HCT116 (cell line): ENCODE measurements around the gene HEXA. TPM values are rescaled to one million over a fixed set of nuclear protein-coding genes. Genes with fewer than 3 reads are reported as not detected.

ENCODE experiments used
- ATAC-seq: fragments of 200-7000 bp; cut with Tn5 transposase; 2 replicates; pipeline ENCODE4 v1.9.1; 2020; ENCODE audit warnings: mild to moderate bottlenecking, moderate library complexity
- BruUV-seq: library from RNA; stranded (reverse); fragments of 400-500 nt; replicated peaks from 2 replicates; lab custom pipeline; 2021; lab: Mats Ljungman, UMichigan
- CTCF ChIA-PET: fragments of 300-600 bp; sonication (Branson Sonifier 250); formaldehyde crosslinking; loops from one replicate; lab custom pipeline; 2021; ENCODE audit warnings: antibody characterized with exemption; lab: Charles Lee
- POLR2A ChIA-PET: fragments of 300-600, 350-600 bp; sonication (Branson Sonifier 250); formaldehyde crosslinking; loops from one replicate; lab custom pipeline; 2021; ENCODE audit warnings: antibody characterized with exemption; lab: Charles Lee
- RAD21 ChIA-PET, 2 experiments: fragments of 300-600 bp; sonication (Branson Sonifier 250); formaldehyde crosslinking; loops; one replicate each; lab custom pipeline; 2023; ENCODE audit warnings: low total read pairs in 2 of 2; ENCODE audit not compliant: uncharacterized antibody in 2 of 2, unreplicated experiment in 2 of 2, low non-redundant PET in 1 of 2; lab: Charles Lee
- DNase-seq: peaks from one replicate; pipeline ENCODE4 v3.0.0-alpha.2; 2010; ENCODE audit warnings: low read depth, low spot score
- H2AFZ ChIP-seq: fragments of 200-600 bp; shearing (Covaris generic), sonication (generic); 2 replicates; pipeline ENCODE4 v1.6.1; 2017; ENCODE audit warnings: low read depth, mixed run types, mixed read lengths, antibody characterized with exemption, low read length; ENCODE audit not compliant: poor library complexity, severe bottlenecking
- H3K27ac ChIP-seq: 2 replicates; pipeline ENCODE4 v1.5.1; 2012; ENCODE audit warnings: low read depth, low read length
- H3K27me3 ChIP-seq: fragments of 200-600 bp; sonication (generic); 2 replicates; pipeline ENCODE4 v1.6.1; 2016; ENCODE audit warnings: mixed run types, low read length, mixed read lengths; ENCODE audit not compliant: insufficient read depth
- H3K36me3 ChIP-seq, 2 experiments: fragments of 200-500 bp in 1 of 2; fragments of 200-600 bp in 1 of 2; sonication (Bioruptor generic) in 1 of 2; sonication (generic) in 1 of 2; 2 replicates each; pipeline versions ENCODE4 v1.5.1 to v1.6.1; 2014 to 2016; ENCODE audit warnings: low read length in 2 of 2, inconsistent platforms in 1 of 2, mixed read lengths in 1 of 2, mixed run types in 1 of 2; ENCODE audit not compliant: insufficient read depth in 2 of 2, control insufficient read depth in 1 of 2
- H3K4me1 ChIP-seq, 2 experiments: fragments of 200-600 bp in 1 of 2; sonication (generic) in 1 of 2; 2 replicates each; pipeline versions ENCODE4 v1.5.1 to v1.6.1; 2012 to 2017; ENCODE audit warnings: low read length in 2 of 2, inconsistent platforms in 1 of 2, mild to moderate bottlenecking in 1 of 2, mixed read lengths in 1 of 2, mixed run types in 1 of 2, moderate library complexity in 1 of 2; ENCODE audit not compliant: insufficient read depth in 2 of 2, control insufficient read depth in 1 of 2
- H3K4me2 ChIP-seq: fragments of 200-600 bp; sonication (generic); 2 replicates; pipeline ENCODE4 v1.6.1; 2017; ENCODE audit warnings: mixed run types, low read length, mixed read lengths
- H3K4me3 ChIP-seq, 2 experiments: fragments of 200-600 bp in 1 of 2; sonication (generic) in 1 of 2; replicated peaks in 1 of 2; 2 replicates each; pipeline ENCODE4 v1.5.1; 2011 to 2016; ENCODE audit warnings: low read length in 2 of 2, control low read depth in 1 of 2, low read depth in 1 of 2, mild to moderate bottlenecking in 1 of 2, mixed read lengths in 1 of 2, mixed run types in 1 of 2
- H3K79me2 ChIP-seq: fragments of 200-600 bp; sonication (generic); 2 replicates; pipeline ENCODE4 v1.6.1; 2017; ENCODE audit warnings: mild to moderate bottlenecking, mixed run types, low read length, moderate library complexity, mixed read lengths; ENCODE audit not compliant: insufficient read depth
- H3K9ac ChIP-seq: fragments of 200-600 bp; sonication (generic); 2 replicates; pipeline ENCODE4 v1.6.1; 2016; ENCODE audit warnings: low read length, mixed read lengths
- H3K9me2 ChIP-seq: fragments of 200-600 bp; sonication (generic), shearing (Covaris generic); 2 replicates; pipeline ENCODE4 v1.6.1; 2017; ENCODE audit warnings: mixed run types, mild to moderate bottlenecking, moderate library complexity; ENCODE audit not compliant: insufficient read depth
- H3K9me3 ChIP-seq, 2 experiments: fragments of 200-500 bp in 1 of 2; fragments of 200-600 bp in 1 of 2; sonication (Bioruptor generic) in 1 of 2; sonication (generic) in 1 of 2; 2 replicates each; pipeline ENCODE4 v1.6.1; 2014 to 2017; ENCODE audit warnings: low read length in 2 of 2, mixed read lengths in 2 of 2, inconsistent platforms in 1 of 2, low read depth in 1 of 2, mild to moderate bottlenecking in 1 of 2, mixed run types in 1 of 2, moderate library complexity in 1 of 2; ENCODE audit not compliant: control insufficient read depth in 1 of 2, insufficient read depth in 1 of 2
- H4K20me1 ChIP-seq: fragments of 200-600 bp; sonication (generic), shearing (Covaris generic); 2 replicates; pipeline ENCODE4 v1.6.1; 2017; ENCODE audit warnings: mixed run types, mild to moderate bottlenecking, moderate library complexity; ENCODE audit not compliant: insufficient read depth
- CBX3 ChIP-seq: IDR thresholded peaks from 2 replicates; pipeline ENCODE4 v1.6.1; 2012; ENCODE audit warnings: low read depth
- CEBPB ChIP-seq: IDR thresholded peaks from 2 replicates; pipeline ENCODE4 v1.6.1; 2012; ENCODE audit warnings: low read depth
- EGR1 ChIP-seq: IDR thresholded peaks from 2 replicates; pipeline ENCODE4 v1.6.1; 2012; ENCODE audit warnings: low read depth
- ELF1 ChIP-seq: IDR thresholded peaks from 2 replicates; pipeline ENCODE4 v1.6.1; 2012; ENCODE audit warnings: low read depth, borderline replicate concordance
- EZH2 ChIP-seq: fragments of 200-600 bp; sonication (generic); IDR thresholded peaks from 2 replicates; pipeline ENCODE4 v1.6.1; 2017; ENCODE audit warnings: antibody characterized with exemption, mixed run types
- FOSL1 ChIP-seq: IDR thresholded peaks from 2 replicates; pipeline ENCODE4 v1.6.1; 2012; ENCODE audit warnings: low read depth
- JUND ChIP-seq: IDR thresholded peaks from 2 replicates; pipeline ENCODE4 v1.6.1; 2012
- POLR2A ChIP-seq: IDR thresholded peaks from 2 replicates; pipeline ENCODE4 v1.7.0; 2011; ENCODE audit warnings: borderline replicate concordance; ENCODE audit not compliant: insufficient read depth, insufficient read length; ENCODE audit errors: extremely low read depth
- POLR2AphosphoS5 ChIP-seq: IDR thresholded peaks from 2 replicates; pipeline ENCODE4 v1.6.1; 2011; ENCODE audit warnings: mild to moderate bottlenecking, low read depth, low read length, moderate library complexity
- RAD21 ChIP-seq: IDR thresholded peaks from 2 replicates; pipeline ENCODE4 v1.6.1; 2012; ENCODE audit warnings: low read depth, mild to moderate bottlenecking
- SIN3A ChIP-seq: IDR thresholded peaks from 2 replicates; pipeline ENCODE4 v1.6.1; 2012; ENCODE audit warnings: low read depth
- SRF ChIP-seq: IDR thresholded peaks from 2 replicates; pipeline ENCODE4 v1.6.1; 2012; ENCODE audit warnings: low read depth
- TCF7L2 ChIP-seq: IDR thresholded peaks from 2 replicates; pipeline ENCODE4 v1.7.0; 2011; ENCODE audit warnings: borderline replicate concordance, inconsistent platforms; ENCODE audit not compliant: insufficient read depth, insufficient read length; ENCODE audit errors: extremely low read depth
- ZNF274 ChIP-seq: fragments of 200-500 bp; sonication (Bioruptor generic); IDR thresholded peaks from 2 replicates; pipeline ENCODE4 v1.6.1; 2014; ENCODE audit warnings: mild to moderate bottlenecking, low read depth, low read length, inconsistent platforms
- intact Hi-C: fragments of 100-400 bp; cut with micrococcal nuclease; formaldehyde crosslinking; loops from 2 replicates; pipeline ENCODE4 v1.10.0; 2022
- total RNA-seq: library from RNA; stranded (reverse); gene quantifications from one replicate; pipeline ENCODE4 v1.2.1, GENCODE V29; 2021; ENCODE audit not compliant: unreplicated experiment
- TF ChIP-seq, protein P1 (sequence below), 3 experiments: fragments of 200-600 bp in 1 of 3; sonication (generic) in 1 of 3; IDR thresholded peaks in 2 of 3; conservative IDR thresholded peaks in 1 of 3; 2 replicates each; pipeline ENCODE4 v1.5.1; 2012 to 2017; ENCODE audit warnings: low read depth in 2 of 3, low read length in 2 of 3, antibody characterized with exemption in 1 of 3, borderline replicate concordance in 1 of 3, control low read depth in 1 of 3, mild to moderate bottlenecking in 1 of 3, mixed read lengths in 1 of 3, mixed run types in 1 of 3, moderate library complexity in 1 of 3; ENCODE audit not compliant: insufficient read depth in 1 of 3
- TF ChIP-seq, protein P2 (sequence below): IDR thresholded peaks from 2 replicates; pipeline ENCODE4 v1.6.1; 2012; ENCODE audit warnings: low read depth
- TF ChIP-seq, protein P3 (sequence below): IDR thresholded peaks from 2 replicates; pipeline ENCODE4 v1.6.1; 2011; ENCODE audit warnings: mild to moderate bottlenecking, low read length, moderate library complexity; ENCODE audit not compliant: insufficient replicate concordance; ENCODE audit errors: extremely low read depth
- TF ChIP-seq, protein P4 (sequence below): IDR thresholded peaks from 2 replicates; pipeline ENCODE4 v1.6.1; 2012

Gene HEXA
- total RNA-seq, 1 experiment from 2014 or later: 57.1 TPM

DNA sequence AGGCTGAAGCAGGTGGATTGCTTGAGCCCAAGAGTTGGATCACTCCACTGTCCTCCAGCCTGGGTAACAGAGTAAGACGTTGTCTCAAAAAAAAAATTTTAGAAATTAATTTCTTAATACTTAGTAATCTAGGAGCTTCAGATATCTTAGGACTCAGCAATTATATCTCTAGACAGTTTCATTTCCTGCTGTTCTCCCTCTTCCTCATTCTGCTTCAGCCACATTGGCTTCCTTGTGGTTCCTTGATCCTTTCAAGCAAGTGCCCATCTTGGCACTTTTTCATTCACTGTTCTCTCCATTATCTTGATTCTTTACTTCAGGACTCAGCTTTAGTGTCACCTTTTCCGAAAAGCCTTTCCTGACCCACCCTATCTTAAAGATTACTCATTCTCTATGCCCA lies 44.8 kb upstream of the HEXA start:
- ChIA-PET RAD21 (no interaction called here), CTCF (no interaction called here)

More for the DNA sequence above, 44.8 kb upstream of the HEXA start:
- H3K27ac ChIP-seq: no peak overlapping the region
- H3K4me3 ChIP-seq: no peak overlapping the region
- no peaks in the 10 kb centered on the region for H3K9me3 ChIP-seq
- no peaks in the 10 kb centered on the region for H3K9me2 ChIP-seq
- TF ChIP-seq, protein P1, sequence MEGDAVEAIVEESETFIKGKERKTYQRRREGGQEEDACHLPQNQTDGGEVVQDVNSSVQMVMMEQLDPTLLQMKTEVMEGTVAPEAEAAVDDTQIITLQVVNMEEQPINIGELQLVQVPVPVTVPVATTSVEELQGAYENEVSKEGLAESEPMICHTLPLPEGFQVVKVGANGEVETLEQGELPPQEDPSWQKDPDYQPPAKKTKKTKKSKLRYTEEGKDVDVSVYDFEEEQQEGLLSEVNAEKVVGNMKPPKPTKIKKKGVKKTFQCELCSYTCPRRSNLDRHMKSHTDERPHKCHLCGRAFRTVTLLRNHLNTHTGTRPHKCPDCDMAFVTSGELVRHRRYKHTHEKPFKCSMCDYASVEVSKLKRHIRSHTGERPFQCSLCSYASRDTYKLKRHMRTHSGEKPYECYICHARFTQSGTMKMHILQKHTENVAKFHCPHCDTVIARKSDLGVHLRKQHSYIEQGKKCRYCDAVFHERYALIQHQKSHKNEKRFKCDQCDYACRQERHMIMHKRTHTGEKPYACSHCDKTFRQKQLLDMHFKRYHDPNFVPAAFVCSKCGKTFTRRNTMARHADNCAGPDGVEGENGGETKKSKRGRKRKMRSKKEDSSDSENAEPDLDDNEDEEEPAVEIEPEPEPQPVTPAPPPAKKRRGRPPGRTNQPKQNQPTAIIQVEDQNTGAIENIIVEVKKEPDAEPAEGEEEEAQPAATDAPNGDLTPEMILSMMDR (IDR thresholded peaks at IDR 0.05 in 2 of 3, conservative IDR thresholded peaks at IDR 0.05 in 1 of 3; ENCODE audit: borderline replicate concordance in 1 of 3, insufficient read depth in 1 of 3, low read depth in 2 of 3, low read length in 2 of 3): no peak
- TF ChIP-seq POLR2AphosphoS5: no peak
- TF ChIP-seq, protein P2, sequence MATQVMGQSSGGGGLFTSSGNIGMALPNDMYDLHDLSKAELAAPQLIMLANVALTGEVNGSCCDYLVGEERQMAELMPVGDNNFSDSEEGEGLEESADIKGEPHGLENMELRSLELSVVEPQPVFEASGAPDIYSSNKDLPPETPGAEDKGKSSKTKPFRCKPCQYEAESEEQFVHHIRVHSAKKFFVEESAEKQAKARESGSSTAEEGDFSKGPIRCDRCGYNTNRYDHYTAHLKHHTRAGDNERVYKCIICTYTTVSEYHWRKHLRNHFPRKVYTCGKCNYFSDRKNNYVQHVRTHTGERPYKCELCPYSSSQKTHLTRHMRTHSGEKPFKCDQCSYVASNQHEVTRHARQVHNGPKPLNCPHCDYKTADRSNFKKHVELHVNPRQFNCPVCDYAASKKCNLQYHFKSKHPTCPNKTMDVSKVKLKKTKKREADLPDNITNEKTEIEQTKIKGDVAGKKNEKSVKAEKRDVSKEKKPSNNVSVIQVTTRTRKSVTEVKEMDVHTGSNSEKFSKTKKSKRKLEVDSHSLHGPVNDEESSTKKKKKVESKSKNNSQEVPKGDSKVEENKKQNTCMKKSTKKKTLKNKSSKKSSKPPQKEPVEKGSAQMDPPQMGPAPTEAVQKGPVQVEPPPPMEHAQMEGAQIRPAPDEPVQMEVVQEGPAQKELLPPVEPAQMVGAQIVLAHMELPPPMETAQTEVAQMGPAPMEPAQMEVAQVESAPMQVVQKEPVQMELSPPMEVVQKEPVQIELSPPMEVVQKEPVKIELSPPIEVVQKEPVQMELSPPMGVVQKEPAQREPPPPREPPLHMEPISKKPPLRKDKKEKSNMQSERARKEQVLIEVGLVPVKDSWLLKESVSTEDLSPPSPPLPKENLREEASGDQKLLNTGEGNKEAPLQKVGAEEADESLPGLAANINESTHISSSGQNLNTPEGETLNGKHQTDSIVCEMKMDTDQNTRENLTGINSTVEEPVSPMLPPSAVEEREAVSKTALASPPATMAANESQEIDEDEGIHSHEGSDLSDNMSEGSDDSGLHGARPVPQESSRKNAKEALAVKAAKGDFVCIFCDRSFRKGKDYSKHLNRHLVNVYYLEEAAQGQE: no peak
- no peak for TF ChIP-seq SIN3A
- TF ChIP-seq SRF: no peak
- TF ChIP-seq, protein P3, sequence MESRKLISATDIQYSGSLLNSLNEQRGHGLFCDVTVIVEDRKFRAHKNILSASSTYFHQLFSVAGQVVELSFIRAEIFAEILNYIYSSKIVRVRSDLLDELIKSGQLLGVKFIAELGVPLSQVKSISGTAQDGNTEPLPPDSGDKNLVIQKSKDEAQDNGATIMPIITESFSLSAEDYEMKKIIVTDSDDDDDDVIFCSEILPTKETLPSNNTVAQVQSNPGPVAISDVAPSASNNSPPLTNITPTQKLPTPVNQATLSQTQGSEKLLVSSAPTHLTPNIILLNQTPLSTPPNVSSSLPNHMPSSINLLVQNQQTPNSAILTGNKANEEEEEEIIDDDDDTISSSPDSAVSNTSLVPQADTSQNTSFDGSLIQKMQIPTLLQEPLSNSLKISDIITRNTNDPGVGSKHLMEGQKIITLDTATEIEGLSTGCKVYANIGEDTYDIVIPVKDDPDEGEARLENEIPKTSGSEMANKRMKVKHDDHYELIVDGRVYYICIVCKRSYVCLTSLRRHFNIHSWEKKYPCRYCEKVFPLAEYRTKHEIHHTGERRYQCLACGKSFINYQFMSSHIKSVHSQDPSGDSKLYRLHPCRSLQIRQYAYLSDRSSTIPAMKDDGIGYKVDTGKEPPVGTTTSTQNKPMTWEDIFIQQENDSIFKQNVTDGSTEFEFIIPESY: no peak
- TF ChIP-seq CBX3: no peak
- TF ChIP-seq EZH2: no peak
- TF ChIP-seq, protein P4, sequence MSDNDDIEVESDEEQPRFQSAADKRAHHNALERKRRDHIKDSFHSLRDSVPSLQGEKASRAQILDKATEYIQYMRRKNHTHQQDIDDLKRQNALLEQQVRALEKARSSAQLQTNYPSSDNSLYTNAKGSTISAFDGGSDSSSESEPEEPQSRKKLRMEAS: no peak
- TF ChIP-seq POLR2A: no peak
- no peak for TF ChIP-seq CEBPB
- TF ChIP-seq ELF1: no peak
- TF ChIP-seq FOSL1: no peak
- TF ChIP-seq TCF7L2: no peak
- no peak for TF ChIP-seq RAD21
- TF ChIP-seq ZNF274: no peak
- no peak for TF ChIP-seq EGR1
- TF ChIP-seq JUND: no peak
- H3K79me2 ChIP-seq: no peaks in the 10 kb centered on the region
- ATAC-seq (no peak), DNase-seq (no peak)
- H3K9ac ChIP-seq: no peak overlapping the region
- no peaks in the 10 kb centered on the region for H3K4me1 ChIP-seq
- intact Hi-C loops: no loop called here
- no peak overlapping the region for H3K4me2 ChIP-seq
- no peak overlapping the region for H2AFZ ChIP-seq
- no peaks in the 10 kb centered on the region for H3K36me3 ChIP-seq
- no TSS peak for BruUV-seq
- H4K20me1 ChIP-seq: no peaks in the 10 kb centered on the region
- POLR2A ChIA-PET: no interaction called here
- no peaks in the 10 kb centered on the region for H3K27me3 ChIP-seq
